HG03139 (cell line): ENCODE data around the gene MIA.
"Not testable (repeated sequence)": the region's sequence is repeated elsewhere in the genome, so short reads cannot be mapped to it uniquely, and the experiment has no call there.

Experiments used
- ATAC-seq: cut with Tn5 transposase; IDR thresholded peaks from one replicate; pipeline ENCODE4 v1.9.1; 2021; ENCODE audit not compliant: unreplicated experiment

MIA gene

DNA sequence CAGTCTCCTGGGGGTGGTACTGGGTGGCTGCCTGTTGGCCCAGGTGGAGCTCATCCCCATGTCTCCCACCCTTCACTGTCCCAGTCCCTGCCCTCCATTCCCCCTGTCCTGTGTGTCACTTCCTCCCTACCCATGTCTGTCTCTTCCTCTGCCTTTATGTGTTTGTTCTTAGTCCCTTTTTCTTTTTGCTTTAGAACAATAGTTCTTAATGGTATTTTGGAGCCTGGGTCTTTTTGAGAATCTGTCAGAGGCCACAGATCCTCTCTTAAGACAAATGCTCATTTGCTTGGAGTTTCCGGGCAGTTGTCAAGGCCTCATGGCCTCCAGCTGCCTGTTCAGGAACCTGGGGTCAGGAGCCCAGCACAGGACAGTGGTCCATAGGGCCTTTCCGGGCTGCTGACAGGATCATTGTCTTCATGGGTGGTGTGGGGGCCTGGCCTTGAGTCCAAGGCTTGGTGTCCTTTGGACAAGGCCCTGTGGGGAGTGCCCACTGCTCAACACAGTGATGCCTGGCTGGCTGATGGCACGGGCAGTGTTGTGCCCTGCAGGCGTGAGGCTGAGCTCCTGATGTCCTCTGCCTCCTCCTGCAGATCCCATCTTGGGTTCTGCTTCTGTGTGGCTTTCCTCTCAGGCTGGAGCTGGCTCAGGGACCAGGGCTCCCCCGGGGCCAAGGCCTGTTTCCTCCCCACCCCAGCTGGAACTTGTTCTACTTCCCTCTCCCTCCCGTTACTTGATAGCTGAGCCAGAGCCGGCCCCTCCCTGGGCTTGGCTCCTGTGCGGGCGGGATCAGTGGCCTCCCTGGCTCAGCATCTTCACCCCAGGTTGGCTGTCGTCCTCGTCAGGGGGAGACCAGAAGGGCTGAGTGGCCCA, 27.2 kb downstream of the MIA start:
- ATAC-seq = no peak

DNA sequence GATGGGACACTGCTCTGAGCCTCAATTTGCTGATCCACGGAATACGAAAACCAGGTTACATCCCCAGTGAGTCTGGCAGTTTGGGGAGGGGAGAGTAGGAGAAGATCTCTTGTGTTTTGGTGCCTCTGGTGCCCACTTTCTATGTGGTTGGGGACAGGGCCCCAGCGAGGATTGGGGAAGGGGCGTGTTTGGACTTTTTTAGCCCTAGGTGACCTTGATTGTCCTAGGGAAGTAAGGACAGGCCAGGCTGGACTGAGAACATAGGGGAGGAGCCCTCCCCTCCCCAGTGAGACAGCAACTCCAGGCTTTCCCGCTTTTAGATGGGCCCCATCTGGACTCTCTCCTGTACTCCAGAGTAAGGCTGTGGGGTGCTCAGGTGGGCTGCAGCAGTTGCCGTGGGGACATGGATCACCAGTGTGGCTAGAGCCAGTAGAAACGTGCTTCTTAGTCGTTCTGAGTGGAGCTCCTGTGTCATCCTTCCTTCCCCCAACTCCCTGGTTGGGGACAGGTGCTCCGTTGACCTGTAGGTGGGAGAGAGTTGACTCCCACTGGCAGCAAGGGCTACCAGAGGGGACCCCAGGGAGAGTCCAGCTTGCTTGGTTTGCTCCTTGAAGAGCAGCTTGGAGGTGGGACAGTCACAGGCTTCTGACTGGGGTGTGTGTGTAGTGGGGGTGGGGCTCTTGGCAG, 28.0 kb downstream of the MIA start:
- no peak for ATAC-seq

DNA sequence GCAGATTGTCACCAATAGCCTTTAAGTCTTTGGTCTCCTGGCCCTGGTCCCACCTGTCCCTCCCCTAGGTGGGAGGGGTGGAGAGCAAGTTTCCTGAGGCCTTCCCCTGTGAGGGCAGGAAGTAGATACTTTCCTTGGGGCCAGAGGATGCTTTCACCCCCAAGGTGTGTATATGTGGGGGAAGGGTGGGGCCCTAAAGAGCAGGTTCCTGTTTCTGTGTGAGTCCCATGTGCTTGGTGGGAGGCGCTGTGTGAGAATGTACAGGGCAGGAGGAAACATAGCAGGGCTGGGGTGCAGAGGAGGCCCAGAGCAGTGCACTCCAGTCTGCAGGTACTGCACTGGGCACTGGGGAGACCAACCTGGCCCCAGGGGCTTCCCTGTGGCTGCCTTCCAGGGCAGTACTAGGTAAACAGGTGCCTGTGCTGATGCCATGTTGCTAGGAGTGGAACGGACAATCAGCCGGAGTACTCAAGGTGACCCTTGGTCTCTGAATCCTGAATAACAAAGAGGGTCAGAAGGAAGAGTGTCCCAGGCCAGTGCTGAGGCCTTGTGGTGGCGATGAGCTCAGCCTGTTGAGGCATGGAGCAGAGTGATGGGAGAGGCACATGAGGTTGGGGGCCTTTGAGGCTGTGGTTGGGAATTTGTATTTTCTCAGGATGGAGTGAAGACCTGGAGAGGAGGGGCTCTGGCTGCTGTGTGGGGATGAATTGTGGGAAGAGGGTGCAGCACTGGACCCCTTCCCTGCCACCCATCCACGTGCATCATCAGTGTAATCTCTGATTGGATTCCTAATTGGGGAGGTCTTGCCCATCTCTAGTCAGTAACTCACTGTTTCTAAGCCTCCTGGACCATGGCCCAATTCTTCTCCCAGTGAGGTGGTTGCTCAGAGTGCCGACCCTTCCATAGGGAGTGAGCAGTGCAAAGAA, 28.8 kb downstream of the MIA start:
- ATAC-seq = no peak

DNA sequence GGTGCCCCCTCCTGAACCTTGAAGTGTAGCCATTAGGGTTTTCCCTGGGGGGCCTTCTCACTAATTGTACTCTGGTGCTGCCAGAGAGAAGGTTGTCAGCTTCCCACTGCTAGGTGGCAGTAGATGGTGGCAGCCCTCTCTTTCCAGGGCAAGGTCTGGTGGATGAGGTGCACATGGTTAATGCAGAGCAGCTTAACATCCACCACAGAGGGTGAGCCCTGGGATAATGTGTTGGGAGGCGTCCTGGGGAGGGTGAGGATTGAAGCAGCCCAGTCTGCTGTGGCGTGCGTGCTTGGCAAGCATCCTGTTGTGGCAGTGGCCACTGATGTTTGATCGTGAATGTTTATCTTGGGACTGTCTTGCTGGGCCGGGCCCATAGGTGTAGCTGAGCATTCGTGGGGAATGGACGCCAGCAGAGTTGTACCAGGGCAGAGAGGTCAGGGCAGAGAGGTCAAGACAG, 29.5 kb downstream of the MIA start:
- ATAC-seq = no peak

DNA sequence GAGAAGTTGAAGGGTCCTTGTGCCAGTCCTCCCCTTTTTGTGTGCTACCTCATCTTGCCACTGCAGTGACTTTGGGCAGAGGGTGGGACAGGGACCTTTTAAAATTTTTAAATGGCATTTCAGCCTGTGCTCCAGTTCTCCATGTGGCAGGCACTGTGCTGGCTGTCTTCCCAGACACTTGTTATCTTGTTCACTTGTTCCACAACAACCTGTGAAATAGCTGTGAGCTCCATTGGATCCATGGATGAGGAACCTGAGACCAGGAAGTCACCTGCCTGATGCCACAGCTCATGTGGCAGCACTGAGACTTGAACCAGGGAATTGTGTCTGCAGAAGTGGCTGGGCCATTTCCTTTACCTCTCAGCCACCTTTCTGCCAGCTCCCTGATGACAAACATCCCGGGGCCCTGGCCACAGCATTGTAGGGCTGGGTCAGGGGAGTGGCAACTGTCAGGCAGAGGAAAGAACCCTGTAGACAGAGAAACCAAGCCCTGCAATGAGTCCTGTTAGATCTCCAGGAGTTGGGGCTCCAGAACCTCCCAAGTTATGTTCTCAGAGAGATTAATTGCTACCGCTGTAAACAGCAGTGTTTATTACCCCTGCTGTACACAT, 30.0 kb downstream of the MIA start:
- ATAC-seq = no peak

DNA sequence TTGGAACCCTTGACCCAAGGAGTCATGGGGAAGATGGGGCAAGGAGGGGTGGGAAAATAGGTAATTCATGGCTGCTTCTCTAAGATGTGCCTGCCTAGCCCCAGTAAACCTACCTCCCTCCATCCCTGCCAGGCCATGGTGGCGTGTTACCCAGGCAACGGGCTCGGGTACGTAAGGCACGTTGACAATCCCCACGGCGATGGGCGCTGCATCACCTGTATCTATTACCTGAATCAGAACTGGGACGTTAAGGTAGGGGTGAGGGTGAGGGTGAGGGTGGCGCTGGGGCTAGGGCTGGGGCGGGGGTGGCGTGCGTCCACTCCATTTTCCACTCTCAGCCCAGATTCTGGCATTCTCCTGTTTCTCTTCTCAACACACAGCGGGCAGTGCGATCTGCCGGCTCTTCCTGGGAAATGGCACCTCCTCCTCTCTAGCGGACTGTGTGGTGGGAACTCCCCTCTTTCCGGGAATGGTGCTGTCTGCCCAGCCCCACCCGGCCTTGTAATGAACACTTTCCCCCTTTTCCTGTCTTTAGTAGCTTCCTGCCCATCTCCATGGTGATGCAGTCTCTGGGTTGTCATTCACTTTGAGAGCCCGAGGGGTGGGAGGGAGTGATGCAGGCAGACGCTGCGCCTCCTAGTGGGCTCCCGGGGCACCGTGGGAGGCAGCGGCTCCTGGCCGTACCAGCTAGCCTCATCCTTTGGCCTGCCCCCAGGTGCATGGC, 31.3 kb downstream of the MIA start:
- peak; percentile 36 for ATAC-seq

DNA sequence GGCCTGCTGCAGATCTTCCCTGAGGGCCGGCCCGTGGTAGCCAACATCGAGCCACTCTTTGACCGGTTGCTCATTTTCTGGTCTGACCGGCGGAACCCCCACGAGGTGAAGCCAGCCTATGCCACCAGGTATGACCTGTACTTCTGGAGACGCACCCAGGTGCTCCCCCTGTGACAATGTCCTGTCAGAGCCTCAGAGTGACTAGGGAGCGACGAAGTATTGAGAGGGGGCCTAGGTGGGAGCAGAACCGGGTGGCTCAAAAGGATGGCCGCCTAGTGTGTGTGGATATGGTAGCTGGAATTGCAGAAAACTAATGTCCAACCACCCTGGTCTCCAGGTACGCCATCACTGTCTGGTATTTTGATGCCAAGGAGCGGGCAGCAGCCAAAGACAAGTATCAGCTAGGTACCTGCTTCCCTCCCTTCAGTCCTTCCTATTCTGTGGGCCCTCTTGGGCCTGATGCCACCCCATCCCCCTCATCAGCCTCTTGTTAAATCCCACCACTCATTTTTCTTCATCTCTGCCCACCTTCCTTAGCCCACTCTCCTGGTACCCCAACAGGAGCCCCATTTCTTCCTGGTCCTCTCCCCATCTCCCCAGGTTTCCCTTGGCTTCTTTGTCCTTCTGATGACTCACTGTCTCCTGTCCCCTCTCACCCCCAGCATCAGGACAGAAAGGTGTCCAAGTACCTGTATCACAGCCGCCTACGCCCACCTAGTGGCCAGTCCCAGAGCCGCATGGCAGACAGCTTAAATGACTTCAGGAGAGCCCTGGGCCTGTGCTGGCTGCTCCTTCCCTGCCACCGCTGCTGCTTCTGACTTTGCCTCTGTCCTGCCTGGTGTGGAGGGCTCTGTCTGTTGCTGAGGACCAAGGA, 32.1 kb downstream of the MIA start:
- ATAC-seq = no peak

DNA sequence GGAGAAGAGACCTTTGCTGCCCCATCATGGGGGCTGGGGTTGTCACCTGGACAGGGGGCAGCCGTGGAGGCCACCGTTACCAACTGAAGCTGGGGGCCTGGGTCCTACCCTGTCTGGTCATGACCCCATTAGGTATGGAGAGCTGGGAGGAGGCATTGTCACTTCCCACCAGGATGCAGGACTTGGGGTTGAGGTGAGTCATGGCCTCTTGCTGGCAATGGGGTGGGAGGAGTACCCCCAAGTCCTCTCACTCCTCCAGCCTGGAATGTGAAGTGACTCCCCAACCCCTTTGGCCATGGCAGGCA, 32.7 kb downstream of the MIA start:
- no peak for ATAC-seq

DNA sequence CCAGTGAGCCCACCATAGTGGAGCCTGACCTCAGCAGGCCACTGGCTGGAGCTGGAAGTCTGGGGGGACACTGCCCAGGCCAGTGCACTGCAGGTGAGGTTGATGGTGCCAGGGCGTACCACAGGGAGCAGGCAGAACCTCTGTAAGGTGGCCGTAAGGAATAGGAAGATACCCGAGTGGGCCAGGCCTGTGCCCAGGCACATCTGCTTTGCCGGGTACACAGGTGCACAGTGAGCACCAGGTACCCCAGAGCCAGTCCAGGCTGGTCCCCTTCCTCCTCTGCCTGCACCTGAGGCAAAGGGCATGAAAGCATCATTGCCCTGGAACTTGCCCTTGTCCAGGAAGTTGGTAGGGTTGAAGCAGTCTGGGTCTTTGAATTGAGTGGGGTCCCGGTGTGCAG, 33.2 kb downstream of the MIA start:
- no peak for ATAC-seq

DNA sequence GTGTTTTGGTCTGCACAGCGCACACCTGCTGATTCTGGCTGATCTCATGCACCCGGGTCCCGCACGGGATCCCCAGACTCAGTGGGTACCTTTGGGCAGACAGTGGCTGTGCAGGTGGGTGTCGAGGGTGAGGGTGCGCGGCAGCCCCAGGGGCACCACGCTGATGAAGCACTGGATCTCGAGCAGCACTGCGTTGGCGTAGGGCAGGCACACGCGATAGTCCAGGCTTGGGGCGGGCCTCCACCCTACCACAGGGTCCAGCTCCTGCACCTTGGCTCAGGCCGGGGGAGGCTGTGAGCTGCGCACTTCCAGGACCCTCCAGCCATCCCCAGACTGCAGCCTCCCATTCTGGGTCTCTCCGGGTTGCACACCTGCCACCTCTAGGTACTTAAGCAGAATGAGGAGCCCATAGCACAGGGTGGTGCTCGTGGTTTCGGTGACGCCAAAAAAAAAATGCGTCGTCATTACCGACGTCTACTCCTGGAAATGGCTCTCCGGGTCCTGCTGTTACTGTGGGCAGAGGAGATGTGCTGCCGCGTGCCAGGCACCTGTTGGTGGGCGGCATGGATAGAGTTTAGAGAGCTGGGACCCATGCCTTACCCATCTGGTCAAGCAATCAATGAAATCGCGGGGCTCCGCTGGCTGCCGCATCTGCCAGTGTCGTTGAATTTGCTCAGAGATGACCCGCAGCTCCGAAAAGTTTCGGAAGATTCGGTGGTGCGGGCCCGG, 34.2 kb downstream of the MIA start:
- ATAC-seq = no peak

DNA sequence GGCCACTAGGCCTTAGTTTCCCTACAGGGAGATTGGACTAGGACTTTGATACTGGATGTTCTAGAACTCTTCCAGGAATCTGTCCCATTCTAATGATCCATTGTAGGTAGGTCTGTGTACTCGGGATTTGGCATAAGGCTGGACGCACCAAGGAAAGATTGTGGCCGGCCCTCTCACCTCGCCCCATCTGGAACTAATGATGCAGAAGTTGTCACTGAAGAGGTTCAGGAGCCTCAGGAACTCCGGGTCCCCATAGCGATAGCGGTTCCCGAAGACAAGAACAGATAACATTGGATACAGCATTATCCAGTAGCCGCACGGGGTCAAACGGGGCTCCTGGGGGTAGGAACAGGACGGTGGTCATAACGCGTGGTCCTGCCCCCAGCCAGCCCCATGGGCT, 34.8 kb downstream of the MIA start:
- ATAC-seq = no peak

DNA sequence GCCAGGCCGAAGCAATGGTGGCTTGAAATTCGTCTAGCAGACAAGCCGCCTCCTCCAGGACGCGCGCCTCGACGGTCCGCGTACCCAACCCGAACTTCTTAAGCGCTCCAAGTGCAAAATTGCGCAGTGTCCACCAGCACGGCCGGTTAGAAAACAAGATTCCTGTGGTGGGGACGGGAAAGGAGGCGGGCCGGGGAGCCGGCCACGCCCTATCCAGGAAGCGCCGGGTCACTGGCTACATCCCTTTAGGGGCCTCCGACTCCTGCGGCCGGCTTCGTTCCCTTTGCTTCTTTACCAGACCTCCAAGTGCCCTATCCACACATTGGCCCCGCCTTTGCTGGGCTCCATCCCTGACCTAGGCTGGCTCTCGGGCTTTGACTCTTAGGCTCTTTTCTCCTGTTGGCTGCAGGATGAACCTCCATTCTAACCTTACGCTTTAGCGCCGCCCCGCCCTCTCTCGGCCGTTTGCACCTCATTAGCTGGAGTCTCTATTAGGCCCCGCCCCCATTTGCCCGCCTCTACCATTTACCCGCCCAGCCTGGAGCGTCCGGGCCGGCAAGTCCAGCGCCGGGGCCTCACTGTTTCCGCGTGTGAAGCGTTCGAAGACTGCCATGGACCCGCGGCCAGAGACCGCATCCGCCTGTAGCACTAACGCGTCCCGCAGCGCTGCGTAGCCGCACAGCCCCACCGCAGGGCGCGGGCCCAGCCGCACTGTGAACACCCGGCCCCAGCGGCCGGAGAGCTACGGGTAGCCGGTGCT, 35.5 kb downstream of the MIA start:
- peak; percentile 52 for ATAC-seq

DNA sequence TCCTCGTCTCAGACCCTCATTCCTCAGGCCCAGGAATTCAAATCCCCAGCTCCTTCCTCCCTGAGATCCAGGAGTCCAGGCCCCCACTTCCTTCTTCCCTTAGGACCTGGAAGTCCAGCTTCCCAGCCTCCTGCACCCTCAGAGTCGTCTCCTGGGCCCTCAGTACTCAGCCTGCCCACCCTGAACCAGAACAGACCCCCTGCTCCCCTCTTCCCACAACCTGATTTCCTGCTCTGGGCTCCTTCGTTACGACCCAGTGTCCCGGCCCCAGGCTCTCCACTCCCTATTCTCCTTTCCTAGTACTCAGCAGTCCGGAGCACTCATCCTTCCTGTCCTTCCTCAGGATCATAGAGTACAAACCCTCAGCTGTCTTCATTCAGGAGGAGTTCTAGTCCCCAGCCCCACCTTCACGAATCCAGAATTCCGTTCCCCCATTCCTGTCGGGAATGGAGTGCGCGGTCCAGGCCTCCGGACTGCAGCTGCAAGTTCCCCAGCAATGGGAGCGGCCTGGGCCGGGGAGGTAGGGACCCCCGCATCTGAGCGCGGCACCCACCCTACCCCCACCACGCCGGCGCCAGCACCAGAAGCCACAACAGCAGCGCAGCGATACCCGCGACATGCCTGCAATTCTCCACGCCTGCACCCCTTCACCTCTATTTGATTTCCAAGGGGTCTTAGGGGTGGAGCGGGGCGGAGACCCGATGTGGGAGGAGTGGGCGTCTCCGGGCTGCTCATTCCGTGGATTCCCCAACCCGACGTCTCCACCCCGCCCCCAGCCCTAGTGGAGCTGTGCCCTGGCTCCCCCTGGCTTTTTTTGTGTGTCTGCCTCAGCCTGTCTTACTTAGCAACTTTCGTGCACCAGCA, 36.4 kb downstream of the MIA start:
- no peak for ATAC-seq

DNA sequence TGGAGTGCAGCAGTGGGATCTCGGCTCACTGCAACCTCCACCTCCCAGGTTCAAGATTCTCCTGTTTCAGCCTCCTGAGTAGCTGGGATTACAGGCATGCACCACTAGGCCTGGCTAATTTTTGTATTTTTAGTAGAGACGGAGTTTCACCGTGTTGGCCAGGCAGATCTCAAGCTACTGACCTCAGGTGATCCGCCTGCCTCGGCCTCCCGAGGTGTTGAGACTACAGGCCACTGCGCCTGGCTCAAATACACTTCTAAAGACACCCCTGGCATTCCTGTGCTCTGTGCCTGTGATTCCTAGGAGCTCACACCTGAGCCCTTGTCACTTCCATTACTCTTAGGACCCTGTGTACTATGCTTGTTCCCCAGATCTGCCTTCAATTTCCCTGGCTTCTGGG, 37.2 kb downstream of the MIA start:
- ATAC-seq = not testable (repeated sequence)

DNA sequence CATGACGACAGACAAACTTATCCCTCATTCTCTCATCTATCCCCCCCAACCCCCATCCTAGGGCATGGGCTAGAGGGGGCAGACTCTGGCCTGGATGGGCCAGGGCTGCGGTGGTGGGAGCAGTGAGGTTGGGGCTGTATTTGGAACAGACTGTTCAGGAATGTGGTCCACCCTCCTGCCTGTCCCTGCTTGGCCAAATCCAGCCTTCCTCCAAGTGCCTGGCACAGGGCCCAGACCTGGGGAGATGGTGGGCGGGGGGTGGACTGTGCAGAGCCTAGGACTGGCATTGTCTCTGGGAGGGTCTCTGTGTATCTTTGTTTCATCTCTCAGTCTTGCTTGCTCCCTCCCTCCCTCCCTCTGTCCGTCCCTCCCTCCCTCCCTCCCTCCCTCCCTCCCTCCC, 37.9 kb downstream of the MIA start:
- no peak for ATAC-seq

DNA sequence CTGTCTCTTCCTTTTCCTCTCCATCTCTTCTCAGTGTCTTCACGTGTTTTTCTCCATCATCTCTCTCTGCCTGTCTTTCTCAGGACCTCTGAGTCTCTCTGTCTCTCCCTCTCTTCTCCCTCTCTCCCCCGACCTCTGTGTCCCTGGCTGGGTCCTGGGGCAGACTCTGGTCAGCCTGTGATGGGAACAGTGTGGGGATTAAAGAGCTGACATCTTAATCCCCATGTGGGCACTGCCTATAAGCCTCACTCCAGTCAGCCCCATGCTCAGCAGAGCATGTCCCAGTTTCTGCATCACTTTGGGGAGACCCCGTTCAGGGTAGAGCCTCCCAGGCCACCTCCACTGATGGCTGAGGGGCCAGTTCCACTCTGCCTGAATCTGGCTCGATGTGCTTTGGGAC, 39.9 kb downstream of the MIA start:
- no peak for ATAC-seq
